Erythroblast (primary cell): Measurements from ENCODE around the gene SLC39A1.
"Not testable (repeated sequence)": the region's sequence is repeated elsewhere in the genome, so short reads cannot be mapped to it uniquely, and the experiment has no call there.

Experiments
- DNase-seq, 2 experiments: peaks; one replicate each; lab custom pipeline; 2025; lab: John Stamatoyannopoulos, UW
- GATA1 ChIP-seq: IDR thresholded peaks from 2 replicates; pipeline ENCODE4 v1.6.1; 2011; ENCODE audit warnings: low read depth, mild to moderate bottlenecking, control low read depth, low read length, moderate library complexity
- POLR2A ChIP-seq: IDR thresholded peaks from 2 replicates; pipeline ENCODE4 v1.6.1; 2011; ENCODE audit warnings: mild to moderate bottlenecking, low read length

The SLC39A1 gene

DNA sequence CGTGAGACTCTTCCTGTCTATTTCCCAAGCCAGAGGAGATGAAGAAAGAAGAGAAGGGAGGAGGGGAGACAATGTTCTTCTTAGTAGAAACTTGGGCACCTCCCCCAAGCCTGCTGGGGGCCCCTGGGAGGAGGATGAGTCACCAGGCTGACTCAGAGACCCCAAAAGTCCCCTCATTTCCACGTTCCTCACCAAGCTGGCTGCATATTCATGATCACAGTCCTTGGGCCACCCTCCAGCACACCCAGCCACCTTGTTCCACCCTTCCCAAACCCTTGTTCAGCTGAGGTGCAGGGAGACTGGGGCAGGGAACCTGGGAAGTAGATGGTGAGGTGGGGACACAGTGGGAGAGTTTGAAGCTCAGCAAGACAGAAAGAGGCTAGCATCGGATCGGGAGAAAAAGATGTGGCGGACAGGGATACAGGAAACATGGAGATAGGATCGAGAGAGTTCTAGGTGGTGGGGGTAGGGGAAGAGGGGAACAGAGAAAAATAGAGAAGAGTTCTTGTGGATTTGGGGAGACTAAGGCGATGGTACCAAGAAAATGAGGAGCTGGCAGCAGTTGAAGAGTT lies 22.1 kb upstream of the SLC39A1 start:
- peak; percentile 38 to 64 for DNase-seq
- TF ChIP-seq POLR2A: no peak
- TF ChIP-seq GATA1: no peak

DNA sequence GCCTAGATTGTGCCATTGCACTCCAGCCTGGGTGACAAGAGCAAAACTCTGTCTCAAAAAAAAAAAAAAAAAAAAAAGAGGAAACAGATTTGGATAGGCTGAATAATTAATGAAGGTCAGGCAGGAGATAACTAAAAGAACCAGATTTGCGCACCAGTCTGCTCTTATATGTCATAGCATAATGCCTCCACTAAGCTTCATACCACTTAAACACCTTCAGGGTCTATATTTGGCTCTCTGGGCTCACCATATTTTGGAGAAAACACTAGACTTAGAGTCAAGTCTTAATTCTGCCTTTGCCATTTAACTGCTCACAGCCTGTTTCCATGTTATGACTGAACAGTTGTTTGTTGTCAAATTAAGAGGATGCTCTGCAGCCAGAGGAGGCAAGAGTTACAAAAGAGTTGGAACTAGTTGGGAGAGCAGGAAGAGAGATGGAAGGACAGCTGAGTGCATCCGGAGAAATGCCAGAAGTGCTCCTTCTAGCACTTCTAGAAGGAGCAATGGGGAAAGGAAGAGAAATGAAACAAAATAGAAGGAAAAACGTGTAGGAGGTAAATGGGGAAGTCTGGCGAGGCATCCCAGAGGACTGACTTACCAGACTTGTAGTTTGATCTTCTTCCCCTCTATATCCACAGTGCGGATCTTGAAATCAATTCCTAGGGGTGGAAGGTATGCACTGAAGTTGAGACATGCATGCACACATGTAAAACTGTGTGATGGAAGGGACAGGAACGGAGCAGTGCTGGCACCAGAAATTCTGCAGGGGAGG lies 21.0 kb upstream of the SLC39A1 start:
- TF ChIP-seq POLR2A: no peak
- no peak for TF ChIP-seq GATA1

GRCh38 chr1:153981735-153982134 lies 18.4 kb upstream of the SLC39A1 start:
- DNase-seq: not testable (repeated sequence)

More for the DNA sequence above, 21.0 kb upstream of the SLC39A1 start:
- DNase-seq: no peak

- not testable (repeated sequence) for DNase-seq
Measured at GRCh38 chr1:153979091-153979490, 15.8 kb upstream of the SLC39A1 start.

DNA sequence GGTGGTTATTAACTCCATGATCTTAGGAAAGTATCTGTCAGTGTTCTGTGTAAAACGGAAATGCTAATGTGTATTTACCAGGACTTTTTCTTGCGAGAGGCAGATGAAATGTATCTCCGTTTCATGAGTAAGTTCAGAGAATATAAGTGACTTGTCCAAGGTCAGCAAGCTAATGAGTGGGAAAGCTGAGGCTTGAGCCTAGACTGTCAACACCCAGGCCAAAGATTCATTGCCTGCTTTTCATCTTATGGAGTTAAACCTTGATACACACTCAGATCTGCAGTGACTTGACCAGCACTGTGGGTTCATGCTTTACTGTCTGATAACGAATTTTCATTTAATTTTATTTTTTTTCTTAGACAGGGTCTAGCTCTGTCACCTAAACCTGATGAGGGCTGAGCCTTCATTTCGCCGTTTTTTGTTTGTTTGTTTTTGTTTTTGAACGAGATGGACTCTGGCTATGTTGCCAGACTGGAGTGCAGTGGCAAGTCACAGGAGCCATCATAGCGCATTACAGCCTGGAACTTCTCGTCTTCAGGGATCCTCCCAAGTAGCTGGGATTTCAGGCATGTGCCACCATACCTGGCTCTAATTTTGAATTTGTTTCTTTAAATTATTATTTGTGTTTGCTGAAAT lies 15.1 kb upstream of the SLC39A1 start:
- TF ChIP-seq GATA1 (no peak), POLR2A (no peak)
- no peak for DNase-seq

DNA sequence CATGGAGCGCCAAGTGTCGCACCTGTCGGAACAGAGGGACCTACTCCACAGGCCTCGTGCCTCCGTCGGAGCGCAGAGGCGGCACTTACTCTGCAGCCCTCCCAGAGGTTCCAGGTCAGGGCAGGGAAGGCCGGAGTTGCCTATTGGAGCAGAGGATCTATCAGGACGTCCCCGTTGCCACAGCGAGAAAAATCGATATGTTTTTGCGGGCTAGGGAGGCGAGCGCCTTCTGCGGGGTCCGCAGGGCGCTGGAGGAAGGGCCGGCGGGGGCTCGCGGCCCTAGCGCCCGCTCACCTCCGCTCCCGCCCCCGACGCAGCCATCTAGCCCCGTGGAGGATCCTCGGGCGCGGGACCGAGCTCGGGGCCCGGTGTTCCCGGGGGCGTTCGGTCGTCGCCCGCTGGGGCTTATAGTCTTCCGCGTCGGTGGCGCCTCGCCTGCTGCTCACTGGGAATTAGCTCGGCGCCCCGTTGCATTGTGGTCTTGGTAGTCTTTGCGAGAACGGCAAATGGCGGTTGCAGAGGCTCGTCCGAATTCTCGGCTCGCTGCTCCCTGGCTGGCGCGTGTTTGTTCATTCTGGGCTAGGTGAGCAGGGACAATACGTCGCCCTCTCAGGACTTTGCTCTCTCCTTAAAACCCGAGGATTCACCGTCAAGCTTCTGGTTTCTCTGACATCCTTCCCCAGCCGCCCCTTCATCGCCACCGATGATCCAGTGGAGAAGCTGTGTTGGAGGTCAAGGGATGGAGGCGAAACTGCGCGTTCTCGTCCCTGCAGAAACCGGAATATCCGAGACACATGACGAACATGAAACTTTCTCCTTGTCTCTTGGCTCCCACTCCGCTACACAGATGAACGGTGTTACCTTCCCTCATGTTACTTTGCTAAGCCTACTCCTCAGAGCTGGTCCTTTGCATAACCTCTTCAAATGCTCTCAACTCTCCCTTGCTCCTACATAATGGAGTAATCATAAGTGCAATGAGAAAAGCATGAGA lies 14.2 kb upstream of the SLC39A1 start, which contains the start of gene JTB:
TSS of gene JTB (minus strand) at position 425 of the 991 bp plus-strand sequence. CDS start at position 3, 422 bp downstream.
- peak; percentile 89 for TF ChIP-seq POLR2A
- TF ChIP-seq GATA1: no peak
- peak; percentile 87 to 92 for DNase-seq

- TF ChIP-seq POLR2A: no peak
- no peak for TF ChIP-seq GATA1
Measured at GRCh38 chr1:153976819-153977249, 13.5 kb upstream of the SLC39A1 start.

GRCh38 chr1:153973525-153973924 lies 10.2 kb upstream of the SLC39A1 start:
- TF ChIP-seq GATA1: no peak
- no peak for TF ChIP-seq POLR2A

More at GRCh38 chr1:153976819-153977249, 13.5 kb upstream of the SLC39A1 start:
- DNase-seq: peak in 1 of 2 experiments; percentile 73

GRCh38 chr1:153973071-153973470 lies 9.7 kb upstream of the SLC39A1 start:
- no peak for TF ChIP-seq GATA1
- peak; percentile 37 for TF ChIP-seq POLR2A

More at GRCh38 chr1:153973525-153973924, 10.2 kb upstream of the SLC39A1 start:
- no peak for DNase-seq

GRCh38 chr1:153970346-153970745 lies 7.0 kb upstream of the SLC39A1 start:
- DNase-seq: no peak
- no peak for TF ChIP-seq POLR2A
- TF ChIP-seq GATA1: no peak

More at GRCh38 chr1:153973071-153973470, 9.7 kb upstream of the SLC39A1 start:
- DNase-seq: no peak

DNA sequence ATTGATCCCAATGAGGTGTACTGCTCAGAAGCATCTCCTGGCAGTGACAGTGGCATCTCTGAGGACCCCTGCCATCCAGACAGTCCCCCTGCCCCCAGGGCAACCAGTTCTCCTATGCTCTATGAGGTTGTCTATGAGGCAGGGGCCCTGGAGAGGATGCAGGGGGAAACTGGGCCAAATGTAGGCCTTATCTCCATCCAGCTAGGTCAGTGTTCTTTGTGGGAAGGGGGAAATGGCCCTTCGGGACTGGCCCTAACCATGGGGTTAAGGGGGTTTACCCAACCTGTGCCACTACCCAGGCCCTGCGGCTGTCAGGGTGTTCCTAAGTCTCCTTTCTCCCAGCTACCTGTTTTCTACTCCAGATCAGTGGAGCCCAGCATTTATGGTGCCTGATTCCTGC lies 5.6 kb upstream of the SLC39A1 start:
- TF ChIP-seq GATA1 (no peak), POLR2A (no peak)
- DNase-seq: no peak

DNA sequence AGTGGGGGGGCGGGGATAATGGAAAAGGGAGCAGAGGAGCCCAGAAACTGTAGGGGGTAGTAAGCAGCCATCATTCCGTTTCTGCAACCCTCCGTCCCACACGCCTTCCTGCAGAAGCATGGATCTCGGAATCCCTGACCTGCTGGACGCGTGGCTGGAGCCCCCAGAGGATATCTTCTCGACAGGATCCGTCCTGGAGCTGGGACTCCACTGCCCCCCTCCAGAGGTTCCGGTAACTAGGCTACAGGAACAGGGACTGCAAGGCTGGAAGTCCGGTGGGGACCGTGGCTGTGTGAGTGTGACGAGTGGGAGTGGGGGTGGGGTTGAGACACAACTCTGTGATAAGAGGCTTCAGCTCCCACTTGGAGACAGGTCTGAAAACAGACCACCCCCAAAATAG lies 5.1 kb upstream of the SLC39A1 start:
- TF ChIP-seq POLR2A (no peak), GATA1 (no peak)
- DNase-seq: peak in 1 of 2 experiments; percentile 34

- no peak for DNase-seq
- TF ChIP-seq GATA1: no peak
- TF ChIP-seq POLR2A: no peak
Measured at GRCh38 chr1:153968000-153968363, 4.6 kb upstream of the SLC39A1 start.
